K562 (cell line): Measurements from ENCODE around the gene WWTR1. TPM values are rescaled to one million over a fixed set of nuclear protein-coding genes. Genes with fewer than 3 reads are reported as not detected.
A peak's percentile ranks its signal among the peaks of the same experiment; 100 is the strongest.

ENCODE experiments used
- ATAC-seq: fragments of 200-7000 bp; cut with Tn5 transposase; 3 replicates; pipeline ENCODE4 v1.9.1; 2020; ENCODE audit warnings: moderate library complexity
- BruUV-seq: library from RNA; stranded (reverse); fragments of 400-500 nt; replicated peaks from 2 replicates; lab custom pipeline; 2021; lab: Mats Ljungman, UMichigan
- CTCF ChIA-PET: fragments of 300-600 bp; formaldehyde crosslinking; extraction: SDS; loops from one replicate; lab custom pipeline; 2021; ENCODE audit warnings: low intra/inter-chr PET ratio; lab: Yijun Ruan, JAX
- POLR2A ChIA-PET: fragments of 300-600, 350-650 bp; sonication (Branson Sonifier 250); formaldehyde crosslinking; extraction: SDS; loops from one replicate; lab custom pipeline; 2021; ENCODE audit warnings: antibody characterized with exemption, inconsistent platforms; lab: Yijun Ruan, JAX
- DNase-seq, 4 experiments: peaks; one replicate each; pipeline versions ENCODE4 v3.0.0 to v3.0.0-alpha.2; 2011 to 2018; ENCODE audit warnings: low spot score in 3 of 4, mixed read lengths in 3 of 4; ENCODE audit errors: extremely low read depth in 1 of 4
- FAIRE-seq: peaks from 2 replicates; lab custom pipeline; 2011; peaks lifted over from hg19 to GRCh38; lab: Jason Lieb, UNC
- H2AFZ ChIP-seq: 2 replicates; pipeline ENCODE4 v1.6.0; 2011; ENCODE audit warnings: low read depth, low read length, control low read depth, inconsistent platforms
- H3K27ac ChIP-seq: fragments of 200-600 bp; 3 replicates; pipeline ENCODE4 v1.8.0; 2011; ENCODE audit warnings: low read depth, mild to moderate bottlenecking, control low read depth, inconsistent platforms, low read length, moderate library complexity, mixed read lengths; ENCODE audit errors: extremely low read depth
- H3K27me3 ChIP-seq, 2 experiments: fragments of 300-600 bp in 1 of 2; 2 replicates in 1 of 2; 3 replicates in 1 of 2; pipeline versions ENCODE4 v1.6.0 to v1.8.0; 2011; ENCODE audit warnings: inconsistent platforms in 2 of 2, low read length in 2 of 2, mild to moderate bottlenecking in 1 of 2, mixed read lengths in 1 of 2, moderate library complexity in 1 of 2; ENCODE audit not compliant: control insufficient read depth in 2 of 2, insufficient read depth in 2 of 2
- H3K36me3 ChIP-seq: fragments of 300-600 bp; 3 replicates; pipeline ENCODE4 v1.8.0; 2011; ENCODE audit warnings: mild to moderate bottlenecking, low read length, inconsistent platforms; ENCODE audit not compliant: control insufficient read depth, insufficient read depth
- H3K4me1 ChIP-seq, 2 experiments: fragments of 200-600 bp in 1 of 2; replicated peaks in 1 of 2; 2 replicates in 1 of 2; 3 replicates in 1 of 2; pipeline versions ENCODE4 v1.5.1 to v1.8.0; 2011; ENCODE audit warnings: inconsistent platforms in 2 of 2, low read length in 2 of 2, mild to moderate bottlenecking in 1 of 2, mixed read lengths in 1 of 2, moderate library complexity in 1 of 2; ENCODE audit not compliant: control insufficient read depth in 2 of 2, insufficient read depth in 2 of 2
- H3K4me2 ChIP-seq: 2 replicates; pipeline ENCODE4 v1.6.1; 2011; ENCODE audit warnings: low read length, control low read depth, inconsistent platforms, mixed read lengths; ENCODE audit not compliant: insufficient read depth
- H3K4me3 ChIP-seq: fragments of 200-600 bp; sonication (generic), shearing (Covaris generic); 2 replicates; pipeline ENCODE4 v1.5.1; 2016; ENCODE audit warnings: control low read depth, inconsistent platforms
- H3K79me2 ChIP-seq: fragments of 200-600 bp; 3 replicates; pipeline ENCODE4 v1.8.0; 2011; ENCODE audit warnings: low read length, inconsistent platforms; ENCODE audit not compliant: control insufficient read depth, insufficient read depth
- H3K9ac ChIP-seq, 2 experiments: 2 replicates each; pipeline versions ENCODE4 v1.6.0 to v1.6.1; 2011; ENCODE audit warnings: low read depth in 2 of 2, low read length in 2 of 2, control low read depth in 1 of 2, inconsistent platforms in 1 of 2, mild to moderate bottlenecking in 1 of 2, mixed read lengths in 1 of 2; ENCODE audit not compliant: insufficient read depth in 1 of 2
- H3K9me1 ChIP-seq: one replicate; pipeline ENCODE4 v1.6.0; 2011; ENCODE audit warnings: inconsistent platforms, mild to moderate bottlenecking, low read length, moderate library complexity; ENCODE audit not compliant: control insufficient read depth, insufficient read depth
- H3K9me3 ChIP-seq: replicated peaks from 2 replicates; pipeline ENCODE4 v1.5.1; 2011; ENCODE audit warnings: low read depth, low read length, inconsistent platforms; ENCODE audit not compliant: control insufficient read depth, insufficient read depth
- H4K20me1 ChIP-seq: replicated peaks from 2 replicates; pipeline ENCODE4 v1.6.1; 2011; ENCODE audit warnings: low read length, inconsistent platforms, mixed read lengths; ENCODE audit not compliant: control insufficient read depth, insufficient read depth
- CEBPG ChIP-seq, 3 experiments: fragments of 200-800 bp in 1 of 3; sonication (Bioruptor generic) in 1 of 3; sonication (generic) in 1 of 3; formaldehyde crosslinking in 1 of 3; IDR thresholded peaks in 2 of 3; conservative IDR thresholded peaks in 1 of 3; 2 replicates each; pipeline versions ENCODE4 v1.6.1 to v1.8.0; 2016 to 2022; ENCODE audit warnings: missing compliant biosample characterization in 2 of 3, missing genetic modification characterization in 2 of 3, mild to moderate bottlenecking in 1 of 3, missing genetic modification reagents in 1 of 3
- SNIP1 ChIP-seq: fragments of 450-650 bp; IDR thresholded peaks from 2 replicates; pipeline ENCODE4 v1.7.1; 2017; ENCODE audit warnings: low read depth, mild to moderate bottlenecking
- SOX6 ChIP-seq: fragments of 450-650 bp; IDR thresholded peaks from 2 replicates; pipeline ENCODE4 v1.6.1; 2014; ENCODE audit warnings: mild to moderate bottlenecking
- THAP7 ChIP-seq: fragments of 250-450 bp; sonication (Bioruptor Pico); IDR thresholded peaks from 2 replicates; pipeline ENCODE4 v1.5.0; 2021
- ZNF316 ChIP-seq: fragments of 450-650 bp; IDR thresholded peaks from 2 replicates; pipeline ENCODE4 v1.6.1; 2016
- ZNF518B ChIP-seq: fragments of 250-450 bp; sonication (Bioruptor Pico); IDR thresholded peaks from 2 replicates; pipeline ENCODE4 v1.5.0; 2021; ENCODE audit warnings: mild to moderate bottlenecking, moderate library complexity
- ZNF740 ChIP-seq, 3 experiments: fragments of 200-800 bp in 1 of 3; sonication (Bioruptor generic) in 1 of 3; sonication (generic) in 1 of 3; formaldehyde crosslinking in 1 of 3; IDR thresholded peaks; 2 replicates each; pipeline versions ENCODE4 v1.6.1 to v1.8.0; 2016 to 2022; ENCODE audit warnings: mild to moderate bottlenecking in 2 of 3, missing compliant biosample characterization in 2 of 3, missing genetic modification characterization in 2 of 3, missing genetic modification reagents in 1 of 3
- WGBS: fragments of 100-300 bp; shearing (Covaris generic); methylation state at CpG from one replicate; pipeline ENCODE4 v1.1.6; 2016; ENCODE audit warnings: low coverage, mixed read lengths; ENCODE audit not compliant: insufficient coverage; ENCODE audit errors: missing lambda C conversion rate; 5-methylcytosine and 5-hydroxymethylcytosine counted together
- in situ Hi-C: fragments of 300-500 bp; cut with MboI; formaldehyde crosslinking; loops from 4 replicates; pipeline ENCODE4 v1.15.0; 2018; ENCODE audit warnings: inconsistent platforms, mixed read lengths
- intact Hi-C: fragments of 100-400 bp; cut with micrococcal nuclease; formaldehyde crosslinking; loops from 2 replicates; pipeline ENCODE4 v1.14.2; 2022
- polyA plus RNA-seq, 8 experiments: library from polyadenylated mRNA; depleted of rRNA in 4 of 8; stranded (reverse) in 5 of 8; unstranded in 3 of 8; fragments of >200 nt; fragmentation: Nextera tagmentation in 2 of 8; fragmentation: Illumina TruSeq in 1 of 8; extraction: Ambion mirVana in 2 of 8; extraction: Trizol in 1 of 8; gene quantifications; 2 replicates each; pipeline versions ENCODE4 v1.2.1 to v1.2.3, GENCODE V29; 2011 to 2014; ENCODE audit warnings: inconsistent platforms in 1 of 8, missing spikeins in 1 of 8
- total RNA-seq, 7 experiments: library from RNA; depleted of rRNA in 6 of 7; stranded (reverse); fragments of >200 nt in 6 of 7; fragmentation: Illumina TruSeq in 2 of 7; extraction: Trizol in 2 of 7; gene quantifications; 2 replicates each; pipeline versions ENCODE4 v1.2.1 to v1.2.3, GENCODE V29; 2011 to 2021; ENCODE audit warnings: low replicate concordance in 1 of 7

Gene WWTR1
- total and polyA plus RNA-seq, 9 of the 15 experiments (the other 6 are each of a cell fraction or from before 2014, with no cell fraction given), result 0.04 to 1.5 (median 0.60) TPM

GRCh38 chr3:149553781-149554451 lies 103.9 kb downstream of the WWTR1 start:
- intact Hi-C loops (no loop called here), in situ Hi-C loops (no loop called here)
- no peaks in the 10 kb centered on the region for H3K9me3 ChIP-seq
- no peak overlapping the region for H2AFZ ChIP-seq
- H3K27ac ChIP-seq, result no peak overlapping the region
- no peak for DNase-seq
- no peaks in the 10 kb centered on the region for H3K36me3 ChIP-seq
- CTCF ChIA-PET, result no interaction called here
- peaks cover 5 to 24% of the 10 kb centered on the region in 2 experiments; a peak in 3 of 5 replicates for H3K27me3 ChIP-seq
- no peak overlapping the region for H3K4me2 ChIP-seq
- no peak overlapping the region for H3K4me3 ChIP-seq
- BruUV-seq, result no TSS peak
- POLR2A ChIA-PET, result no interaction called here
- no peaks in the 10 kb centered on the region for H3K9me1 ChIP-seq
- ATAC-seq, result no peak
- no peak for FAIRE-seq
- H4K20me1 ChIP-seq, result no peaks in the 10 kb centered on the region
- H3K4me1 ChIP-seq, result no peaks in the 10 kb centered on the region
- under 1% methylated on average over 13 of the region's 13 CpGs for WGBS
- H3K9ac ChIP-seq, result no peak overlapping the region
- TF ChIP-seq ZNF316 (0 out of 2 replicates have a peak, but pooled peaks have one; percentile 4), THAP7 (CRISPR knock-in tag) (no peak)
- TF ChIP-seq, all 486 proteins: peak for 1
- no peaks in the 10 kb centered on the region for H3K79me2 ChIP-seq

- intact Hi-C loops (no loop called here), in situ Hi-C loops (no loop called here)
- ATAC-seq (no peak), FAIRE-seq (no peak), DNase-seq (no peak)
- H3K79me2 ChIP-seq, result no peaks in the 10 kb centered on the region
- CTCF ChIA-PET, result no interaction called here
- no peaks in the 10 kb centered on the region for H3K9me3 ChIP-seq
- no peak overlapping the region for H3K4me2 ChIP-seq
- H3K36me3 ChIP-seq, result no peaks in the 10 kb centered on the region
- BruUV-seq, result no TSS peak
- H4K20me1 ChIP-seq, result no peaks in the 10 kb centered on the region
- no peak overlapping the region for H3K9ac ChIP-seq
- POLR2A ChIA-PET, result no interaction called here
- peaks cover 5 to 30% of the 10 kb centered on the region in 2 experiments; a peak in 3 of 5 replicates for H3K27me3 ChIP-seq
- H3K4me1 ChIP-seq, result no peaks in the 10 kb centered on the region
- H2AFZ ChIP-seq, result no peak overlapping the region
- no peak overlapping the region for H3K4me3 ChIP-seq
- no peak overlapping the region for H3K27ac ChIP-seq
- WGBS, result 3% methylated on average over 2 of the region's 2 CpGs
- H3K9me1 ChIP-seq, result no peaks in the 10 kb centered on the region
- no peak for TF ChIP-seq ZNF740 (CRISPR knock-in tag; IDR thresholded peaks at IDR 0.05)
- TF ChIP-seq ZNF740 (tag; IDR thresholded peaks at IDR 0.05), result no peak
- TF ChIP-seq SNIP1, result no peak
- TF ChIP-seq SOX6, result no peak
- no peak for TF ChIP-seq CEBPG (CRISPR knock-in tag; IDR thresholded peaks at IDR 0.05)
- TF ChIP-seq CEBPG (tag; conservative IDR thresholded peaks at IDR 0.05 in 1 of 2, IDR thresholded peaks at IDR 0.05 in 1 of 2), result no peak
- no peak for TF ChIP-seq ZNF518B (CRISPR knock-in tag)
Measured at GRCh38 chr3:149552700-149553099, 105.1 kb downstream of the WWTR1 start.
